22Rv1 (cell line): ENCODE results near the gene CNTNAP2.

Experiments used
- H3K27ac ChIP-seq: fragments of 450-650 bp; 2 replicates; pipeline ENCODE4 v1.5.1; 2017
- ZFX ChIP-seq: fragments of 450-650 bp; IDR thresholded peaks from 2 replicates; pipeline ENCODE4 v1.6.1; 2017; ENCODE audit warnings: antibody characterized with exemption, borderline replicate concordance
- TF ChIP-seq, protein P1 (sequence below): fragments of 450-650 bp; IDR thresholded peaks from 2 replicates; pipeline ENCODE4 v1.5.1; 2017; ENCODE audit warnings: mild to moderate bottlenecking

The CNTNAP2 gene

DNA sequence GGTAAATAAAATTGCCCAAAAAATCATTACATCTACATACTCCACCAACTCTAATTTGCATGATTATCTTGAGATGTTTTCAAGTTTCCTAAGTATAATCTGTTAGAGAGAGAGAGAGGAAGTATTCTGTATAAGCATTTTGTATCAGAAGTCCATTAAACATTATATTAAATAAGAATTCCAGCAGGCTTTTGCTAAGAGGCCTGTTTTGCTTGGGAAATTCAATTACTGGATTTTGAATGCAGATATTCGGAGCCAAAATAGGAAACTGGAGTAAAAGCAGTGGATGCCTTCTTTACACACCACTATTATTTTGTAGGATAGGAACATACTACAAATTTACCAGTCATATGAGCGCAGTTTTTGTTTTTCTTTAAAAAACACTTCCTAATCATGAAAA is 727.8 kb downstream of the CNTNAP2 start:
- TF ChIP-seq, protein P1, sequence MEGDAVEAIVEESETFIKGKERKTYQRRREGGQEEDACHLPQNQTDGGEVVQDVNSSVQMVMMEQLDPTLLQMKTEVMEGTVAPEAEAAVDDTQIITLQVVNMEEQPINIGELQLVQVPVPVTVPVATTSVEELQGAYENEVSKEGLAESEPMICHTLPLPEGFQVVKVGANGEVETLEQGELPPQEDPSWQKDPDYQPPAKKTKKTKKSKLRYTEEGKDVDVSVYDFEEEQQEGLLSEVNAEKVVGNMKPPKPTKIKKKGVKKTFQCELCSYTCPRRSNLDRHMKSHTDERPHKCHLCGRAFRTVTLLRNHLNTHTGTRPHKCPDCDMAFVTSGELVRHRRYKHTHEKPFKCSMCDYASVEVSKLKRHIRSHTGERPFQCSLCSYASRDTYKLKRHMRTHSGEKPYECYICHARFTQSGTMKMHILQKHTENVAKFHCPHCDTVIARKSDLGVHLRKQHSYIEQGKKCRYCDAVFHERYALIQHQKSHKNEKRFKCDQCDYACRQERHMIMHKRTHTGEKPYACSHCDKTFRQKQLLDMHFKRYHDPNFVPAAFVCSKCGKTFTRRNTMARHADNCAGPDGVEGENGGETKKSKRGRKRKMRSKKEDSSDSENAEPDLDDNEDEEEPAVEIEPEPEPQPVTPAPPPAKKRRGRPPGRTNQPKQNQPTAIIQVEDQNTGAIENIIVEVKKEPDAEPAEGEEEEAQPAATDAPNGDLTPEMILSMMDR, result no peak
- TF ChIP-seq ZFX, result no peak

DNA sequence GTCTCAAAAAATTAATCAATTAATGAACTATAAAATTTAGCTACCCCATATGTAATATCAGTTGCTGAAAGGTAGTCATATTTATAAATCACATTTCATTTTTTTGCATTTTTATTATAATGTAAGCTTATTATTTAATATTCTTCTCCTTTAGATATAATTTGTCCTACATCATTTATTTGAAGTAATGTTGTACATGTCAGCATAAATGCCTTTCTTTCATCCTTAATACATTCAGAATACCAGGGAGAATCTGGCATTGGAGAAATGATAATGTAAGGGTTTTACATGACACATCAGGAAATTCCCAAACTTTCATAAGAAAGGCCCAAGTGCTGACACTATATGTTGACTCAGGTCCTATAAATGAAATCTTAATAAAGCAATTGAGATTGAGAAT is 742.1 kb downstream of the CNTNAP2 start:
- TF ChIP-seq, protein P1, result no peak
- TF ChIP-seq ZFX, result no peak
- no peak overlapping the region for H3K27ac ChIP-seq

More for the DNA sequence above, 727.8 kb downstream of the CNTNAP2 start:
- H3K27ac ChIP-seq, result no peak overlapping the region

DNA sequence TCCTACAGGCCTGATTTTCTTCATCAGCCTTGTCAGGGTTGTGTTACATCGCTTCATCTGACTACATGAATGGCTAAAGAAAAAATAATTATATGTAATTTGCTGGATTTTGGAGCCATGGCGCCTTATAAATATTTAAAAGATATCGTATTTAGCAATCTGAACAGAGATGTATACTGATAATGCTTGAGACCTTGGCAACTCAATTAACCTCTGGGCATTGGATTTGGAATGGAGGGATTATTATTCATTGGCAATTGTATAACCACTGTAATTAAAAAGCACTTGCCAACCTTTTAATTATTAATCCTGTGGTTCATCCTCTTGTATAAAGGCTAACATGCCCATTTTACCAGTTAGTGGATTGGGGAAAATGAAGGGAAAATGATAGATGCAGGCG is 745.1 kb downstream of the CNTNAP2 start:
- no peak overlapping the region for H3K27ac ChIP-seq
- TF ChIP-seq, protein P1, result no peak

DNA sequence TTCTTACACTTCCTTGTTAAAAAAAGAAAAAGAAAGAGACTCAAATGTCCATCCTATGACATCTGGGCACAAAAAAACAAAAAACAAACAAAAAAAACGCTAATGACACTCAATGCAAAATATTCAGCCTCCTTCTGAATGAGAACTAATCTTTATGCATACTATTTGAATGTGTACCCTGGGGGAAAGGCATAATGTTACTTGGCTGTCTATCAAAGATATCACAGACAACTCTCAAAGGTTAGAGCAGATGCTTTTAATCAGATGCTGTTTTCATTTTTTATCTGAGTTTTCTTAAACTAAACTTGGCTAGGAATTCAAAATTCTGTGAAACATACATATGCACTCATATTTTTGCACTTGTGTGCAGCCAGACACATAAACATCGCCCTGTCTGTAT is 745.8 kb downstream of the CNTNAP2 start:
- H3K27ac ChIP-seq, result no peak overlapping the region
- TF ChIP-seq, protein P1, result no peak
- no peak for TF ChIP-seq ZFX

DNA sequence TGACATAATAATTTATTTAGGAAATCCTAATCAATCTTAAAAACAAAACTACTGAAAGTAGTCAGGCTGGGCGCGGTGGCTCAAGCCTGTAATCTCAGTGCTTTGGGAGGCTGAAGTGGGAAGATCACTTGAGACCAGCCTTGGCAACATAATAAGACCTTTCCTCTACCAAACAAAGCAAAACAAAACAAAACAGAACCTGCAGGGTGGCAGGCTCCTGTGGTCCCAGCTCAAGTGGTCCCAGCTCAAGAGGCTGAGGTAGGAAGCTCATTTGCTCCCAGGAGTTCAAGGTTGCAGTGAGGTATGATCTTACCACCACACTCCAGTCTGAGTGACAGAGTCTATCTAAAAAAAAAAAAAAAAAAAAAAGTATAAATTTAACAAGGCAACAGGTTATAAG is 748.0 kb downstream of the CNTNAP2 start:
- H3K27ac ChIP-seq, result no peak overlapping the region
- no peak for TF ChIP-seq ZFX

DNA sequence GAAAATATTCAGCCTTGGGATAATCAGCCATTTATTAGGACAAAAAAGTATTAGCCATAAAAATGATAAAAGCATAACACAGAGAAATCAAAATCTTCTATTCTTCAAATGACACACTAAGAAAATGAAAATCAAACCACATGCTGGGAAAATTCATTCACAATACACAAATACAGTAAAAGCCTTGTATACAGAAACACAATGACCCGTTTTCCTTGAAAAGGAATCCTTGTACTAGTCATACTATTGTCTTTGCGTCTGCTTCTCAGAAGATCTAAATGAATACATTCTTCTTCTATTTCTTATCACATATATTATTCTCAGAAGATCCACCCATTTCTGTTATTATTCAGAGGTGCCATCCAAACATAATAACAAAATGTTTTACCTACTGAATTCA is 749.1 kb downstream of the CNTNAP2 start:
- no peak for TF ChIP-seq ZFX
- TF ChIP-seq, protein P1, result no peak
- no peak overlapping the region for H3K27ac ChIP-seq

DNA sequence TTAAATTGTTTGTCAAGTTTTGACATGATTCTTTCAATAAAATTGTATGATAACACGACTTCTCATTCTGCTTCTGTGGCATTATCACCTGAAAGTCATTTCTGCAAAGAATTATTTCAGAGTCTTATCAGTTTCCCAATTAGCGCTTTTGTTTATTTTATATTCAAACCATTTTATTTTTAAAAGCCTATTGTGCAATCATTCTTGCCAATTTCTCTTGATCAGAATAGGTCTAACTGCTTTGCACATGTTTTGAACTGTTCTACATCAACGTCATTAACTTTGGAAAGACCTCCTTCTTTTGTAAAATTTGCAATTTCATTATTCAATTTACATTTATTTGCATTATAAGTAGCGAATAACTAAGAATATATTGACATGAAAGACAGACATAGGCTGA is 758.1 kb downstream of the CNTNAP2 start:
- TF ChIP-seq, protein P1, result no peak
- TF ChIP-seq ZFX, result no peak
- H3K27ac ChIP-seq, result no peak overlapping the region

DNA sequence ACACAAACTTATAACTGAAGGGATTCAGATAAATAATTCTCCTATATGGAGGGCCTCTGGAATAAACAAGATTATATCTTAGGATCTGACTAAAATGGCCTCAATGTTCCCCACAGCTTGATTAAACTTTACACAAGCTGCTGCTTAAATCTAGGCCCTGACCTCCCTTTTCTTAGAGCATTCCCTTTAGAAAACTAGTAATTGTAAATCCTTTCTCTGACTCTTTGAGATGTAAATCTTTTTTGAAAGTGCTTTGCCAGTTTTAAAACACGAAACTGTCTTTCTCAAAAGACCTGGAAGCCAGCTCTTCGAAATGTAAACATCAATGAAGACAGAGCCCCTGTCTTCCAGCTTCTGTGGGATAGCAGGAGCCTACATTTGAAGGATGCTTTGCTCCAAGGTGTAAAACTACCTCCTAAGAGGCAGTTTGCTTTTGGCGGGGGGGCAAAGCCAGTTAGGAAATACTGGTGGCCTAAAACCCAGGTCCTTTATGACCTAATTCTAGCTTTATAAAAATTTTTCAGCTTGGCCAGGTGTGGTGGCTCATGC is 758.7 kb downstream of the CNTNAP2 start:
- TF ChIP-seq ZFX, result no peak
- H3K27ac ChIP-seq, result no peak overlapping the region

DNA sequence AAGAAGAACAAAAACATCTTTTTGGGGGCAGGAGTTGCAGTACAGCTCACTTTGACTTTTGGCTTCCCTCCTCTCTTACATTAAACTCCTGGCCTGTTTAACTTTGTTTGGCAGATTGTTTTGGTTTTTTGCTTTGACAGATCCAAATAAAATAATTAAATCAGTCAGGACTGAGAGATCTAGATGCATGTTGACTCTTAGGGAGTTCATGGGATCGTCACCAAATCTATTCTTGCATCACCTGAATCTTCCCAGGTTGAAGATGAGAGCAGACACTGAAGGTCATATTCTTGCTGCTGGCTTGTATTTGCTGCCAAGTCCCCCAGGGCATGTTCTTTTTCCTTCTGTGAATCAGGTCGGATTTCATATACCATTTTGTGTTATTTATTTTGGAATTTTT is 759.4 kb downstream of the CNTNAP2 start:
- H3K27ac ChIP-seq, result no peak overlapping the region
- TF ChIP-seq, protein P1, result no peak
- TF ChIP-seq ZFX, result no peak
